NCI-H2196 treated with DMSO at 0.1 percent for 48 hours (cell line): ENCODE measurements around the gene HSFX3.
"Not testable (repeated sequence)": the region's sequence is repeated elsewhere in the genome, so short reads cannot be mapped to it uniquely, and the experiment has no call there.

Experiments used
- DNase-seq: peaks from one replicate; lab custom pipeline; 2025; ENCODE audit not compliant: unreplicated experiment; lab: John Stamatoyannopoulos, UW

Gene HSFX3

GRCh38 chrX:149549701-149550100 lies at the start of gene HSFX3:
HSFX3 (minus strand) TSS chrX:149549924; CDS start chrX:149549852, 72 bp downstream.
- DNase-seq: not testable (repeated sequence)

GRCh38 chrX:149598603-149599002 lies 48.9 kb upstream of the HSFX3 start:
- not testable (repeated sequence) for DNase-seq

- DNase-seq: not testable (repeated sequence)
Measured at GRCh38 chrX:149595943-149596342, 46.2 kb upstream of the HSFX3 start.

GRCh38 chrX:149595214-149595613 lies 45.5 kb upstream of the HSFX3 start, which contains the start of gene HSFX2:
HSFX2 (minus strand) TSS chrX:149595314; CDS start chrX:149594700, 614 bp downstream.
- not testable (repeated sequence) for DNase-seq

- DNase-seq: not testable (repeated sequence)
Measured at GRCh38 chrX:149590993-149591392, 41.3 kb upstream of the HSFX3 start.

GRCh38 chrX:149587359-149587758 lies 37.6 kb upstream of the HSFX3 start, which contains the start of gene MAGEA9B:
MAGEA9B (minus strand) TSS chrX:149587459; CDS start chrX:149583179, 4,280 bp downstream.
- not testable (repeated sequence) for DNase-seq

- DNase-seq: not testable (repeated sequence)
Measured at GRCh38 chrX:149585631-149586030, 35.9 kb upstream of the HSFX3 start.

GRCh38 chrX:149573456-149573855 lies 23.7 kb upstream of the HSFX3 start:
- not testable (repeated sequence) for DNase-seq

- no peak for DNase-seq
Measured at GRCh38 chrX:149572743-149573142, 23.0 kb upstream of the HSFX3 start.

- DNase-seq: no peak
Measured at GRCh38 chrX:149571770-149572169, 22.0 kb upstream of the HSFX3 start.

- no peak for DNase-seq
Measured at GRCh38 chrX:149570668-149571067, 20.9 kb upstream of the HSFX3 start.

GRCh38 chrX:149569770-149570169 lies 20.0 kb upstream of the HSFX3 start:
- DNase-seq: no peak

GRCh38 chrX:149568701-149569296 lies 19.1 kb upstream of the HSFX3 start:
- DNase-seq: no peak

- no peak for DNase-seq
Measured at GRCh38 chrX:149567621-149568417, 18.1 kb upstream of the HSFX3 start.

- DNase-seq: no peak
Measured at GRCh38 chrX:149563359-149563758, 13.6 kb upstream of the HSFX3 start.

GRCh38 chrX:149555251-149555650 lies 5.5 kb upstream of the HSFX3 start:
- DNase-seq: not testable (repeated sequence)

- DNase-seq: not testable (repeated sequence)
Measured at GRCh38 chrX:149551939-149552248, 2.2 kb upstream of the HSFX3 start.

GRCh38 chrX:149551245-149551938 lies 1.7 kb upstream of the HSFX3 start:
- not testable (repeated sequence) for DNase-seq

- not testable (repeated sequence) for DNase-seq
Measured at GRCh38 chrX:149550454-149550853, 730 bp upstream of the HSFX3 start.

GRCh38 chrX:149547782-149548181 lies 1.9 kb downstream of the HSFX3 start:
- not testable (repeated sequence) for DNase-seq

GRCh38 chrX:149546962-149547361 lies 2.8 kb downstream of the HSFX3 start:
- DNase-seq: not testable (repeated sequence)
